GM21447 (cell line): ENCODE data around the gene CSNK2B.

Experiments used
- ATAC-seq: cut with Tn5 transposase; IDR thresholded peaks from one replicate; pipeline ENCODE4 v1.9.1; 2021; ENCODE audit not compliant: unreplicated experiment

Gene CSNK2B

GRCh38 chr6:31636698-31637596 is 28.9 kb upstream of the CSNK2B start:
- no peak for ATAC-seq

GRCh38 chr6:31639043-31639442 is 26.8 kb upstream of the CSNK2B start:
- no peak for ATAC-seq

GRCh38 chr6:31639449-31639861 is 26.4 kb upstream of the CSNK2B start:
- no peak for ATAC-seq

- ATAC-seq: no peak
Observed at GRCh38 chr6:31640612-31641011, 25.3 kb upstream of the CSNK2B start.

GRCh38 chr6:31641370-31641769 is 24.5 kb upstream of the CSNK2B start:
- ATAC-seq: no peak

GRCh38 chr6:31642798-31643570 is 22.9 kb upstream of the CSNK2B start:
- ATAC-seq: no peak

- ATAC-seq: no peak
Observed at GRCh38 chr6:31643818-31644454, 21.9 kb upstream of the CSNK2B start.

- ATAC-seq: no peak
Observed at GRCh38 chr6:31645325-31645724, 20.6 kb upstream of the CSNK2B start.

- peak; percentile 35 for ATAC-seq
Observed at GRCh38 chr6:31651602-31652191, 14.2 kb upstream of the CSNK2B start.

GRCh38 chr6:31652925-31653724 is 12.8 kb upstream of the CSNK2B start:
- ATAC-seq: peak; percentile 67

GRCh38 chr6:31654574-31655348 is 11.1 kb upstream of the CSNK2B start:
- no peak for ATAC-seq

GRCh38 chr6:31655349-31656237 is 10.3 kb upstream of the CSNK2B start, which contains the start of gene APOM:
Gene APOM, plus strand, starts transcription at chr6:31655894. Its CDS starts 73 bp downstream, at chr6:31655967.
- ATAC-seq: no peak

GRCh38 chr6:31657406-31658157 is 8.3 kb upstream of the CSNK2B start:
- no peak for ATAC-seq

GRCh38 chr6:31658158-31658688 is 7.7 kb upstream of the CSNK2B start:
- no peak for ATAC-seq

GRCh38 chr6:31658983-31659648 is 6.8 kb upstream of the CSNK2B start:
- ATAC-seq: no peak

- ATAC-seq: no peak
Observed at GRCh38 chr6:31659649-31660380, 6.1 kb upstream of the CSNK2B start.
